Ovary (tissue), 9 donors: ENCODE results near the gene KRT13. TPM values are rescaled to one million over a fixed set of nuclear protein-coding genes. Genes with fewer than 3 reads are reported as not detected.

ENCODE experiments used
- DNase-seq, 5 donors: peaks; one replicate each; pipeline ENCODE4 v3.0.0-alpha.2; 2019 to 2020
- H3K27ac ChIP-seq, 2 donors: fragments of 200-600 bp; one replicate each; pipeline versions ENCODE4 v1.5.1 to v1.8.0; 2019 to 2022
- H3K27me3 ChIP-seq: fragments of 200-600 bp; one replicate; pipeline ENCODE4 v1.8.0; 2022
- H3K36me3 ChIP-seq: fragments of 200-600 bp; sonication (generic); one replicate; pipeline ENCODE4 v1.5.1; 2019
- H3K4me1 ChIP-seq: one replicate; pipeline ENCODE4 v1.8.1; 2013; ENCODE audit warnings: mild to moderate bottlenecking, moderate library complexity; ENCODE audit not compliant: insufficient read depth
- H3K4me3 ChIP-seq: fragments of 200-600 bp; sonication (generic); one replicate; pipeline ENCODE4 v1.5.1; 2017
- H3K9me3 ChIP-seq, 2 donors: fragments of 200-600 bp in 1 of 2; sonication (generic) in 1 of 2; one replicate each; pipeline versions ENCODE4 v1.5.1 to v1.8.1; 2013 to 2019; ENCODE audit warnings: mild to moderate bottlenecking in 1 of 2, moderate library complexity in 1 of 2
- CTCF ChIP-seq, 3 donors: fragments of 450-650 bp in 2 of 3; fragments of 200-600 bp in 1 of 3; IDR thresholded peaks; one replicate each; pipeline versions ENCODE4 v1.5.1 to v1.8.0; 2016 to 2022; ENCODE audit warnings: antibody characterized with exemption in 3 of 3, mild to moderate bottlenecking in 1 of 3
- EP300 ChIP-seq: sonication (generic); formaldehyde crosslinking; IDR thresholded peaks from one replicate; pipeline ENCODE4 v1.6.1; 2017; ENCODE audit warnings: antibody characterized with exemption
- POLR2A ChIP-seq: fragments of 450-650 bp; IDR thresholded peaks from one replicate; pipeline ENCODE4 v1.6.1; 2017; ENCODE audit warnings: antibody characterized with exemption, mild to moderate bottlenecking, moderate library complexity
- WGBS, 3 donors: extraction: QIAGEN DNeasy Blood & Tissue Kit in 1 of 3; methylation state at CpG; one replicate each; pipeline versions ENCODE4 v1.1.5 to v1.1.7; 2013 to 2017; 5-methylcytosine and 5-hydroxymethylcytosine counted together
- intact Hi-C, 4 donors: fragments of 100-400 bp; cut with DNase I; formaldehyde crosslinking; loops; one replicate each; pipeline versions ENCODE4 v1.11.0 to v1.15.1; 2022 to 2023
- polyA plus RNA-seq, 2 donors: library from polyadenylated mRNA; stranded (reverse); fragments of 200-250 nt in 1 of 2; fragments of 350-450 nt in 1 of 2; fragmentation: Illumina TruSeq in 1 of 2; extraction: RNeasy Lipid Tissue Mini Kit (QIAGEN cat#74804) in 1 of 2; gene quantifications; one replicate each; pipeline ENCODE4 v1.2.3, GENCODE V29; 2013 to 2014
- total RNA-seq, 7 donors: library from RNA; depleted of rRNA in 2 of 7; stranded (reverse); fragments of >200 nt in 2 of 7; fragmentation: NEBNext Ultra II Directional in 3 of 7; extraction: Animal tissue kit (Norgen Biotek cat#: 25700) in 3 of 7; gene quantifications; one replicate each; pipeline versions ENCODE4 v1.1.0 to v1.2.4, GENCODE V29; 2016 to 2023
- donor health status: DM: no; HTN: no; CAD: no; lungs with moderate emphysema.
- donor health status: DM: no; HTN: no; CAD: no.
- donor health status: Bipolar disorder and iron deficiency.
- donor health status: DM: yes; HTN: yes; CAD: no.
- donor health status: DM: no; HTN: no; CAD: no.
- donor health status: DM: yes; HTN: yes; CAD: no.

Gene KRT13
- total and polyA plus RNA-seq, 9 donors = 0.16 to 3.7 (median 1.1) TPM; not detected in 2

- WGBS, 3 donors = 96 to 100% (median 97%) methylated on average over 4 of the region's 4 CpGs
- intact Hi-C loops = no loop called here
- peaks cover 4% of the 10 kb centered on the region for H3K4me1 ChIP-seq
- DNase-seq = peak in 1 of 5 donors; percentile 4
- H3K9me3 ChIP-seq = no peaks in the 10 kb centered on the region
- no peak overlapping the region for H3K4me3 ChIP-seq
- TF ChIP-seq CTCF (IDR thresholded peaks at IDR 0.05) = no peak
- TF ChIP-seq POLR2A = no peak
- TF ChIP-seq EP300 = no peak
- no peaks in the 10 kb centered on the region for H3K27me3 ChIP-seq
- H3K27ac ChIP-seq = no peak overlapping the region
- no peaks in the 10 kb centered on the region for H3K36me3 ChIP-seq
These were observed 30.0 kb downstream of the KRT13 start for GRCh38 chr17:41475421-41475820.

- Histone ChIP-seq H3K9me3 (no peaks in the 10 kb centered on the region), H3K27ac (no peak overlapping the region), H3K36me3 (no peaks in the 10 kb centered on the region), H3K4me1 (peaks cover 4% of the 10 kb centered on the region), H3K27me3 (no peaks in the 10 kb centered on the region), H3K4me3 (no peak overlapping the region)
- 66 to 77% (median 71%) methylated on average over 8 of the region's 8 CpGs for WGBS, 3 donors
- peak in 1 of 5 donors; percentile 5 for DNase-seq
- no peak for TF ChIP-seq EP300
- no peak for TF ChIP-seq CTCF (IDR thresholded peaks at IDR 0.05)
- no peak for TF ChIP-seq POLR2A
- intact Hi-C loops = no loop called here
These were observed 30.5 kb downstream of the KRT13 start for GRCh38 chr17:41474863-41475262.

GRCh38 chr17:41468346-41468745 lies 37.1 kb downstream of the KRT13 start:
- no peak for DNase-seq
- peaks cover 2% of the 10 kb centered on the region for H3K4me1 ChIP-seq
- TF ChIP-seq EP300 = no peak
- no peak for TF ChIP-seq CTCF (IDR thresholded peaks at IDR 0.05)
- TF ChIP-seq POLR2A = no peak
- intact Hi-C loops = no loop called here
- no peaks in the 10 kb centered on the region for H3K9me3 ChIP-seq
- no peaks in the 10 kb centered on the region for H3K36me3 ChIP-seq
- no peaks in the 10 kb centered on the region for H3K27me3 ChIP-seq
- H3K27ac ChIP-seq = no peak overlapping the region
- no peak overlapping the region for H3K4me3 ChIP-seq

- Histone ChIP-seq H3K4me1 (peaks cover 2% of the 10 kb centered on the region), H3K36me3 (no peaks in the 10 kb centered on the region), H3K9me3 (no peaks in the 10 kb centered on the region), H3K27ac (no peak overlapping the region), H3K4me3 (no peak overlapping the region), H3K27me3 (no peaks in the 10 kb centered on the region)
- no peak for DNase-seq
- intact Hi-C loops = no loop called here
- TF ChIP-seq POLR2A (no peak), EP300 (no peak), CTCF (IDR thresholded peaks at IDR 0.05) (no peak)
- 49 to 61% (median 55%) methylated on average over 4 of the region's 4 CpGs for WGBS, 3 donors
These were observed 37.9 kb downstream of the KRT13 start for GRCh38 chr17:41467561-41467960.

DNA sequence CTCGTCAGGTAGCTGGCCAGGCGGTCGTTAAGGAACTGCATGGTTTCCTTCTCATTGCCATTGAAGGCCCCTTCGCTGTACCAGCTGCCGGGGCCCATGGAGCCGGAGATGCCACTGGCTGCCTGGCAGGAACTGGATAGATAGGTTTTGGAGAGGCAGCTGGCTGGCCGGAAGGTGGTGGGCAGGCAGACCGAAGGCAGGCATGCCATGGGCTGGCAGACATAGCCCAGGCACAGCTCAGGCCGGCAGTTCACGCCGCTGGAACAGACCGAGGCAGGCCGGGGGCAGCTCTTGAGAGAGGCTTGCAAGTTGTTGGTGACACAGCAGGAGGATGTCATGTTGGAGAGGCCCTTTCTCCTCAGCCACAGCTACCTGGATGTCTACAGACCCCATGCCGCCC lies 38.4 kb downstream of the KRT13 start, which contains the start of gene KRT32:
Gene KRT32 (minus strand): TSS at position 399 of the 400 bp plus-strand sequence. CDS start 61 bp downstream, at position 338.
- intact Hi-C loops = no loop called here
- no peak within 1 kb of the TSS for H3K4me3 ChIP-seq
- TF ChIP-seq CTCF (IDR thresholded peaks at IDR 0.05) = no peak
- no peak for TF ChIP-seq EP300
- TF ChIP-seq POLR2A = no peak
- H3K27ac ChIP-seq = no peak within 1 kb of the TSS
- no peaks in the 10 kb centered on the region for H3K9me3 ChIP-seq
- no peaks in the 10 kb centered on the region for H3K36me3 ChIP-seq
- WGBS, 3 donors = 93 to 96% (median 94%) methylated on average over 14 of the region's 14 CpGs
- no peak for DNase-seq
- H3K4me1 ChIP-seq = peaks cover 2% of the 10 kb centered on the region
- H3K27me3 ChIP-seq = no peaks in the 10 kb centered on the region
